GM23338 (cell line): ENCODE results near the gene BTBD9. TPM values are rescaled to one million over a fixed set of nuclear protein-coding genes. Genes with fewer than 3 reads are reported as not detected.

Experiments
- ATAC-seq: fragments of 200-7000 bp; cut with Tn5 transposase; 3 replicates; pipeline ENCODE4 v1.9.1; 2020
- DNase-seq: peaks from one replicate; pipeline ENCODE4 v3.0.0-alpha.2; 2015; ENCODE audit warnings: low spot score
- H2AFZ ChIP-seq: fragments of 200-600 bp; sonication (generic); 2 replicates; pipeline ENCODE4 v1.8.0; 2016; ENCODE audit warnings: antibody characterized with exemption, mild to moderate bottlenecking, moderate library complexity
- H3F3A ChIP-seq: fragments of 200-600 bp; sonication (generic); replicated peaks from 2 replicates; pipeline ENCODE4 v1.8.0; 2017; ENCODE audit warnings: antibody characterized with exemption, mixed run types, low read depth
- H3K27ac ChIP-seq: fragments of 200-600 bp; sonication (generic); 2 replicates; pipeline ENCODE4 v1.6.1; 2016; ENCODE audit warnings: low read depth
- H3K27me3 ChIP-seq: fragments of 200-600 bp; sonication (generic); 2 replicates; pipeline ENCODE4 v1.8.0; 2016; ENCODE audit warnings: mild to moderate bottlenecking, mixed run types, moderate library complexity; ENCODE audit not compliant: insufficient read depth
- H3K36me3 ChIP-seq: fragments of 200-600 bp; sonication (generic); 2 replicates; pipeline ENCODE4 v1.8.0; 2016; ENCODE audit warnings: mild to moderate bottlenecking; ENCODE audit not compliant: insufficient read depth
- H3K4me1 ChIP-seq: fragments of 200-600 bp; sonication (generic); 2 replicates; pipeline ENCODE4 v1.8.0; 2016; ENCODE audit warnings: mild to moderate bottlenecking, moderate library complexity; ENCODE audit not compliant: insufficient read depth
- H3K4me2 ChIP-seq: fragments of 200-600 bp; sonication (generic); 2 replicates; pipeline ENCODE4 v1.7.1; 2017; ENCODE audit warnings: mixed run types
- H3K4me3 ChIP-seq: fragments of 200-600 bp; sonication (generic); 2 replicates; pipeline ENCODE4 v1.6.1; 2016; ENCODE audit warnings: mixed run types
- H3K79me2 ChIP-seq: fragments of 200-600 bp; sonication (generic); replicated peaks from 2 replicates; pipeline ENCODE4 v1.8.0; 2017; ENCODE audit warnings: mild to moderate bottlenecking; ENCODE audit not compliant: insufficient read depth
- H3K9me2 ChIP-seq: fragments of 200-600 bp; sonication (generic); 2 replicates; pipeline ENCODE4 v1.8.0; 2017; ENCODE audit not compliant: insufficient read depth
- H4K20me1 ChIP-seq: fragments of 200-600 bp; sonication (generic); replicated peaks from 2 replicates; pipeline ENCODE4 v1.8.0; 2017; ENCODE audit warnings: mild to moderate bottlenecking; ENCODE audit not compliant: insufficient read depth
- H3K27ac Mint-ChIP-seq: 2 replicates; pipeline ENCODE4 v1.8.0; 2020; ENCODE audit warnings: inconsistent platforms, mild to moderate bottlenecking, moderate library complexity, mixed read lengths
- H3K27me3 Mint-ChIP-seq: 3 replicates; pipeline ENCODE4 v1.8.0; 2022; ENCODE audit warnings: low read depth, mild to moderate bottlenecking, moderate library complexity, mixed read lengths, inconsistent platforms; ENCODE audit not compliant: insufficient read depth, poor library complexity
- H3K36me3 Mint-ChIP-seq: 3 replicates; pipeline ENCODE4 v1.8.0; 2021; ENCODE audit warnings: low read depth, mild to moderate bottlenecking, inconsistent platforms, moderate library complexity, mixed read lengths
- H3K4me1 Mint-ChIP-seq: 3 replicates; pipeline ENCODE4 v1.8.0; 2020; ENCODE audit warnings: mild to moderate bottlenecking, inconsistent platforms, mixed read lengths
- H3K4me3 Mint-ChIP-seq: 3 replicates; pipeline ENCODE4 v1.8.0; 2021; ENCODE audit warnings: moderate library complexity, mild to moderate bottlenecking, inconsistent platforms, mixed read lengths
- H3K9me3 Mint-ChIP-seq: 3 replicates; pipeline ENCODE4 v1.8.0; 2020; ENCODE audit warnings: moderate library complexity, mild to moderate bottlenecking, inconsistent platforms, mixed read lengths
- CREB1 ChIP-seq: fragments of 250-450 bp; sonication (Bioruptor Pico); IDR thresholded peaks from 2 replicates; pipeline ENCODE4 v1.5.0; 2020; ENCODE audit warnings: low read depth, mild to moderate bottlenecking, moderate library complexity
- EZH2 ChIP-seq: fragments of 200-600 bp; sonication (generic); IDR thresholded peaks from one replicate; pipeline ENCODE4 v1.8.0; 2017; ENCODE audit warnings: antibody characterized with exemption, mild to moderate bottlenecking, low read depth; ENCODE audit not compliant: unreplicated experiment
- NANOG ChIP-seq: IDR thresholded peaks from 2 replicates; pipeline ENCODE4 v1.6.1; 2016; ENCODE audit warnings: antibody characterized with exemption, borderline replicate concordance
- STAT1 ChIP-seq: IDR thresholded peaks from one replicate; pipeline ENCODE4 v1.6.1; 2016; ENCODE audit warnings: antibody characterized with exemption; ENCODE audit not compliant: unreplicated experiment
- ZNF114 ChIP-seq: fragments of 250-450 bp; sonication (Bioruptor Pico); IDR thresholded peaks from 2 replicates; pipeline ENCODE4 v1.5.0; 2020; ENCODE audit warnings: mild to moderate bottlenecking, moderate library complexity
- ZNF331 ChIP-seq: fragments of 250-450 bp; sonication (Bioruptor Pico); IDR thresholded peaks from 2 replicates; pipeline ENCODE4 v1.5.0; 2020; ENCODE audit warnings: low read depth, mild to moderate bottlenecking, moderate library complexity
- polyA plus RNA-seq: library from polyadenylated mRNA; unstranded; fragments of >200 nt; fragmentation: Nextera tagmentation; extraction: Ambion mirVana; gene quantifications from 2 replicates; pipeline ENCODE4 v1.2.1, GENCODE V29; 2016
- total RNA-seq: library from RNA; depleted of rRNA; stranded (reverse); fragments of >200 nt; shearing (Covaris generic); gene quantifications from 2 replicates; pipeline ENCODE4 v1.2.3, GENCODE V29; 2014
- TF ChIP-seq, protein P1 (sequence below), 2 experiments: fragments of 200-600 bp in 1 of 2; sonication (generic) in 1 of 2; conservative IDR thresholded peaks; 2 replicates each; pipeline versions ENCODE4 v1.5.1 to v1.6.1; 2016 to 2017; ENCODE audit warnings: antibody characterized with exemption in 2 of 2, low read depth in 2 of 2, mild to moderate bottlenecking in 2 of 2, moderate library complexity in 1 of 2
- TF ChIP-seq, protein P2 (sequence below): IDR thresholded peaks from one replicate; pipeline ENCODE4 v1.6.1; 2018; ENCODE audit warnings: antibody characterized with exemption; ENCODE audit not compliant: unreplicated experiment
- TF ChIP-seq, protein P3 (sequence below): IDR thresholded peaks from 2 replicates; pipeline ENCODE4 v1.6.1; 2016; ENCODE audit warnings: antibody characterized with exemption

The BTBD9 gene
- total and polyA plus RNA-seq, 2 experiments from 2014 or later, result 4.2 to 5.3 TPM

DNA sequence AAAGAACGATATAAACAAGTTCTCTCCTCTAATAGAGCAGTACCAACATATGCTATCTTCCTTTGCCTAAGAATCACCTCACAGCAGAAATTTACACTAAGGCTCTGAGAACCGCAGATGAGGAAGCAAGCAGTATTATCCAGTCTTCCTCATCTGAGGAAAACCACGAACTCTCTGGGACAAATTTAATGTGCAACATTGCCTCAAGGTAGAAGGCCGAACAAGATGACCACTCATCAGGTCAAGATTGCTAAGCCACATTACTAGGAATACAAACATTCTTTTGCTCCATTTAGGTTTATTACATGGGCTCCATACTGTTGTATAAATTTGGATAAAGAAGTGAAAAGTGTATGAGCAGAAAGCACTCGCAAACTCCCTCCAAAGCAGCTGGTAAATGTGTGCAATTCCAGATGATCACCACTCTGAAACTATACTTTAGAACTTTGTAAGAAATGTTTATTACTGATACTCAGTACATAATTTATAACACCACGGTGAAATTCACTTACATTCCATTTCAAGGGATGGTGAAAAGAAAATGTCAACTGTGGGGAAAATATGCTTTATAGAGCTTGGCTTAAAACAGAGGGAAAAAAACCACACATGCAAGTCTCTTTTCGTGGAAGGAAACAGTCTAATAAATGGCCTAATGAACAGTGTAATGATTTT, 398.4 kb downstream of the BTBD9 start (continued):
- TF ChIP-seq, protein P1, sequence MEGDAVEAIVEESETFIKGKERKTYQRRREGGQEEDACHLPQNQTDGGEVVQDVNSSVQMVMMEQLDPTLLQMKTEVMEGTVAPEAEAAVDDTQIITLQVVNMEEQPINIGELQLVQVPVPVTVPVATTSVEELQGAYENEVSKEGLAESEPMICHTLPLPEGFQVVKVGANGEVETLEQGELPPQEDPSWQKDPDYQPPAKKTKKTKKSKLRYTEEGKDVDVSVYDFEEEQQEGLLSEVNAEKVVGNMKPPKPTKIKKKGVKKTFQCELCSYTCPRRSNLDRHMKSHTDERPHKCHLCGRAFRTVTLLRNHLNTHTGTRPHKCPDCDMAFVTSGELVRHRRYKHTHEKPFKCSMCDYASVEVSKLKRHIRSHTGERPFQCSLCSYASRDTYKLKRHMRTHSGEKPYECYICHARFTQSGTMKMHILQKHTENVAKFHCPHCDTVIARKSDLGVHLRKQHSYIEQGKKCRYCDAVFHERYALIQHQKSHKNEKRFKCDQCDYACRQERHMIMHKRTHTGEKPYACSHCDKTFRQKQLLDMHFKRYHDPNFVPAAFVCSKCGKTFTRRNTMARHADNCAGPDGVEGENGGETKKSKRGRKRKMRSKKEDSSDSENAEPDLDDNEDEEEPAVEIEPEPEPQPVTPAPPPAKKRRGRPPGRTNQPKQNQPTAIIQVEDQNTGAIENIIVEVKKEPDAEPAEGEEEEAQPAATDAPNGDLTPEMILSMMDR (conservative IDR thresholded peaks at IDR 0.05; ENCODE audit: low read depth in 2 of 2), result no peak
- TF ChIP-seq ZNF114, result no peak

DNA sequence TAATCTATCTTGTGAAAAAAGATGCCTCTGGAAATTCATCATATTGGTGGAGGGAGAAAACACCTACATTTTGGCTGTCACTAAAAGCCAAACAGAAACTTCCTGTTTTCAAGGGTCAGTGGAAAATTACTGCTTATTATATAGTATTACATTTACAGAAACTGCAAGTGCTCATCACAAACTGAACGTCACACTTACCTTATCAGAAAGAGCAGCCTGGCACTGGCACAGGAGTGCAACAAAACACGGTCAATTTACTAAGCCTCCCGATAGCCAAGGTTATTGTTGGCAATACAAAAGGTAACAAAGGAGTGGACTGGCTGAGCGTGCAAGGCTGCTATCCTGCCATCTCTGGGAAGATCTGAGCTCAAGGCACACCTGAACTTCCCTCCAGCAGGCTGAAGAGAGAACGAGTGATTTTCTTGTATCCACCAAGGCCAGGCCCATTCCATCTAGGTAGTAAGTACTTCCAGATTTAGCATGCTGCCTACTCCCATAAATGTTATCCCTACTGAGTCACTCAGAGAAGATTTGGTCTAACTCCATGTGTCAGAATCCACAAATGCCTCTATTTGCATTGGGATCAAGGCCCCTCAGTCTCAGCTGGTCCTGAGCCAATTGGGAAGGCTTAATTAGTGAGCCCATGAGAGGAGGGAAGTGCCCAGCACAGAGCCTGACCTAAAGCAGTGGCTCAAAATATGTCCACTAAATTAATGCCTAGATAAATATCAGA, 399.8 kb downstream of the BTBD9 start:
- no peaks in the 10 kb centered on the region for H3K9me2 ChIP-seq
- no peaks in the 10 kb centered on the region for H3K27me3 ChIP-seq
- DNase-seq (no peak), ATAC-seq (no peak)
- H3K27ac Mint-ChIP-seq, result no peak overlapping the region
- H3K4me1 Mint-ChIP-seq, result peaks cover 31% of the 10 kb centered on the region
- no peaks in the 10 kb centered on the region for H3K36me3 Mint-ChIP-seq
- H2AFZ ChIP-seq, result no peak overlapping the region
- no peak overlapping the region for H3K4me3 Mint-ChIP-seq
- H3K9me3 Mint-ChIP-seq, result no peaks in the 10 kb centered on the region
- no peaks in the 10 kb centered on the region for H4K20me1 ChIP-seq
- no peaks in the 10 kb centered on the region for H3F3A ChIP-seq
- no peak overlapping the region for H3K4me3 ChIP-seq
- peaks cover 29% of the 10 kb centered on the region for H3K4me1 ChIP-seq
- H3K79me2 ChIP-seq, result no peaks in the 10 kb centered on the region
- peaks cover 2% of the 10 kb centered on the region for H3K27me3 Mint-ChIP-seq
- no peak overlapping the region for H3K4me2 ChIP-seq
- H3K27ac ChIP-seq, result no peak overlapping the region
- H3K36me3 ChIP-seq, result no peaks in the 10 kb centered on the region
- TF ChIP-seq NANOG (no peak), ZNF331 (CRISPR knock-in tag) (no peak), CREB1 (CRISPR knock-in tag) (no peak), EZH2 (no peak), ZNF114 (no peak), STAT1 (no peak)
- TF ChIP-seq, protein P1 (conservative IDR thresholded peaks at IDR 0.05; ENCODE audit: low read depth in 2 of 2), result no peak
- TF ChIP-seq, protein P2, sequence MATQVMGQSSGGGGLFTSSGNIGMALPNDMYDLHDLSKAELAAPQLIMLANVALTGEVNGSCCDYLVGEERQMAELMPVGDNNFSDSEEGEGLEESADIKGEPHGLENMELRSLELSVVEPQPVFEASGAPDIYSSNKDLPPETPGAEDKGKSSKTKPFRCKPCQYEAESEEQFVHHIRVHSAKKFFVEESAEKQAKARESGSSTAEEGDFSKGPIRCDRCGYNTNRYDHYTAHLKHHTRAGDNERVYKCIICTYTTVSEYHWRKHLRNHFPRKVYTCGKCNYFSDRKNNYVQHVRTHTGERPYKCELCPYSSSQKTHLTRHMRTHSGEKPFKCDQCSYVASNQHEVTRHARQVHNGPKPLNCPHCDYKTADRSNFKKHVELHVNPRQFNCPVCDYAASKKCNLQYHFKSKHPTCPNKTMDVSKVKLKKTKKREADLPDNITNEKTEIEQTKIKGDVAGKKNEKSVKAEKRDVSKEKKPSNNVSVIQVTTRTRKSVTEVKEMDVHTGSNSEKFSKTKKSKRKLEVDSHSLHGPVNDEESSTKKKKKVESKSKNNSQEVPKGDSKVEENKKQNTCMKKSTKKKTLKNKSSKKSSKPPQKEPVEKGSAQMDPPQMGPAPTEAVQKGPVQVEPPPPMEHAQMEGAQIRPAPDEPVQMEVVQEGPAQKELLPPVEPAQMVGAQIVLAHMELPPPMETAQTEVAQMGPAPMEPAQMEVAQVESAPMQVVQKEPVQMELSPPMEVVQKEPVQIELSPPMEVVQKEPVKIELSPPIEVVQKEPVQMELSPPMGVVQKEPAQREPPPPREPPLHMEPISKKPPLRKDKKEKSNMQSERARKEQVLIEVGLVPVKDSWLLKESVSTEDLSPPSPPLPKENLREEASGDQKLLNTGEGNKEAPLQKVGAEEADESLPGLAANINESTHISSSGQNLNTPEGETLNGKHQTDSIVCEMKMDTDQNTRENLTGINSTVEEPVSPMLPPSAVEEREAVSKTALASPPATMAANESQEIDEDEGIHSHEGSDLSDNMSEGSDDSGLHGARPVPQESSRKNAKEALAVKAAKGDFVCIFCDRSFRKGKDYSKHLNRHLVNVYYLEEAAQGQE, result no peak
- TF ChIP-seq, protein P3, sequence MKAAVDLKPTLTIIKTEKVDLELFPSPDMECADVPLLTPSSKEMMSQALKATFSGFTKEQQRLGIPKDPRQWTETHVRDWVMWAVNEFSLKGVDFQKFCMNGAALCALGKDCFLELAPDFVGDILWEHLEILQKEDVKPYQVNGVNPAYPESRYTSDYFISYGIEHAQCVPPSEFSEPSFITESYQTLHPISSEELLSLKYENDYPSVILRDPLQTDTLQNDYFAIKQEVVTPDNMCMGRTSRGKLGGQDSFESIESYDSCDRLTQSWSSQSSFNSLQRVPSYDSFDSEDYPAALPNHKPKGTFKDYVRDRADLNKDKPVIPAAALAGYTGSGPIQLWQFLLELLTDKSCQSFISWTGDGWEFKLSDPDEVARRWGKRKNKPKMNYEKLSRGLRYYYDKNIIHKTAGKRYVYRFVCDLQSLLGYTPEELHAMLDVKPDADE, result no peak
